Testis (tissue), 2 donors: ENCODE measurements around the gene USF2.

ENCODE experiments used
- CTCF ChIP-seq, 3 experiments: fragments of 450-650 bp in 2 of 3; fragments of 200-600 bp in 1 of 3; sonication (generic) in 1 of 3; IDR thresholded peaks; one replicate each; pipeline ENCODE4 v1.5.1; 2016 to 2019; ENCODE audit warnings: antibody characterized with exemption in 3 of 3, mild to moderate bottlenecking in 2 of 3, moderate library complexity in 1 of 3
- POLR2A ChIP-seq: fragments of 450-650 bp; IDR thresholded peaks from one replicate; pipeline ENCODE4 v1.6.1; 2017; ENCODE audit warnings: antibody characterized with exemption, mild to moderate bottlenecking, moderate library complexity

GRCh38 chr19:35219008-35219407 is 49.8 kb upstream of the USF2 start:
- no peak for TF ChIP-seq CTCF (IDR thresholded peaks at IDR 0.05)
- TF ChIP-seq POLR2A = no peak
